Fibroblast of lung (primary cell): ENCODE data around the gene COX4I1. TPM values are rescaled to one million over a fixed set of nuclear protein-coding genes. Genes with fewer than 3 reads are reported as not detected.

ENCODE experiments used
- DNase-seq, 2 donors: peaks; one replicate each; pipeline versions ENCODE4 v3.0.0 to v3.0.0-alpha.2; 2010; ENCODE audit warnings: low read depth in 2 of 2
- H2AFZ ChIP-seq: 2 replicates; pipeline ENCODE4 v1.5.1; 2012; ENCODE audit warnings: low read length, control low read depth, inconsistent platforms
- H3K27ac ChIP-seq: 2 replicates; pipeline ENCODE4 v1.5.1; 2011; ENCODE audit warnings: low read length, control low read depth; ENCODE audit not compliant: insufficient read depth
- H3K27me3 ChIP-seq: 2 replicates; pipeline ENCODE4 v1.5.1; 2011; ENCODE audit warnings: mild to moderate bottlenecking, low read length; ENCODE audit not compliant: control insufficient read depth, insufficient read depth
- H3K36me3 ChIP-seq: 2 replicates; pipeline ENCODE4 v1.5.1; 2011; ENCODE audit warnings: low read length; ENCODE audit not compliant: control insufficient read depth, insufficient read depth
- H3K4me1 ChIP-seq: 2 replicates; pipeline ENCODE4 v1.5.1; 2011; ENCODE audit warnings: low read length; ENCODE audit not compliant: control insufficient read depth, insufficient read depth; ENCODE audit errors: extremely low read depth
- H3K4me2 ChIP-seq: 2 replicates; pipeline ENCODE4 v1.5.1; 2011; ENCODE audit warnings: low read length, control low read depth; ENCODE audit not compliant: insufficient read depth; ENCODE audit errors: extremely low read depth
- H3K4me3 ChIP-seq, 4 experiments: fragments of 200-600 bp in 1 of 4; sonication (generic) in 1 of 4; replicated peaks in 1 of 4; 2 replicates each; pipeline ENCODE4 v1.5.1; 2011 to 2016; ENCODE audit warnings: low read length in 4 of 4, low read depth in 3 of 4, mild to moderate bottlenecking in 3 of 4, control low read depth in 2 of 4, inconsistent platforms in 1 of 4, mixed read lengths in 1 of 4; ENCODE audit not compliant: insufficient read depth in 1 of 4; ENCODE audit errors: control extremely low read depth in 1 of 4
- H3K79me2 ChIP-seq: 2 replicates; pipeline ENCODE4 v1.5.1; 2012; ENCODE audit warnings: mild to moderate bottlenecking, low read length, inconsistent platforms; ENCODE audit not compliant: control insufficient read depth, insufficient read depth
- H3K9ac ChIP-seq: 2 replicates; pipeline ENCODE4 v1.5.1; 2011; ENCODE audit warnings: mild to moderate bottlenecking, low read length, control low read depth; ENCODE audit not compliant: insufficient read depth
- H3K9me3 ChIP-seq: 2 replicates; pipeline ENCODE4 v1.5.1; 2012; ENCODE audit warnings: low read depth, low read length; ENCODE audit not compliant: control insufficient read depth, insufficient read depth
- H4K20me1 ChIP-seq: 2 replicates; pipeline ENCODE4 v1.5.1; 2011; ENCODE audit warnings: low read length; ENCODE audit not compliant: control insufficient read depth, insufficient read depth; ENCODE audit errors: extremely low read depth
- EZH2 ChIP-seq: IDR thresholded peaks from 2 replicates; pipeline ENCODE4 v1.5.1; 2012; ENCODE audit warnings: low read length, control low read depth, mild to moderate bottlenecking; ENCODE audit errors: missing control alignments
- polyA plus RNA-seq, 2 donors: library from polyadenylated mRNA; depleted of rRNA in 1 of 2; stranded (reverse) in 1 of 2; unstranded in 1 of 2; fragments of >200 nt; gene quantifications; 2 replicates each; pipeline ENCODE4 v1.2.1, GENCODE V29; 2011 to 2012; ENCODE audit warnings: missing spikeins in 1 of 2
- total RNA-seq: library from RNA; depleted of rRNA; stranded (reverse); fragments of >200 nt; gene quantifications from 2 replicates; pipeline ENCODE4 v1.2.1, GENCODE V29; 2014
- TF ChIP-seq, protein P1 (sequence below), 2 donors: IDR thresholded peaks in 1 of 2; conservative IDR thresholded peaks in 1 of 2; 1 replicate in 1 of 2; 2 replicates in 1 of 2; pipeline ENCODE4 v1.5.1; 2011 to 2012; ENCODE audit warnings: low read length in 2 of 2, control low read depth in 1 of 2, inconsistent platforms in 1 of 2, low read depth in 1 of 2, mild to moderate bottlenecking in 1 of 2

Gene COX4I1
- total and polyA plus RNA-seq, 2 donors (not counting 1 experiment from before 2014, with no cell fraction given) = 442 to 653 TPM

DNA sequence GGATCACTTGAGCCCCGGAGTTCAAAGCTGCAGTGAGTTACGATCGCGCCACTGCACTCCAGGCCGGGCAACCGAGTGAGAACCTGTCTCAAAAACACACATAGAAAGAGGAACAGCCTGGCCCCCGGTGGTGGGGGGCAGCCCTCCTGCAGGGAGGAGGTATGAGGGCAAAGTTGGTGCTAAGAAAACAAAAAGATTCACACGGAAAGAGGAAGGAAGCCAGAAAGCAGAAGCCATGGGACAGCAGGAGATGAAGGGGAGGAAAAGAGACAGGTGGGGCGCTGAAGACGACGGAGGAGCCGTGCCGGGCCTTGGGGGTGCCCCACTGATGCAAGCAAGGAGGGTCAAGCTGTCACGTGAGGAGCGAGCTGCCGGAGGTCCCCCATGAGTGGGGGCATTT, 40.4 kb upstream of the COX4I1 start:
- Histone ChIP-seq H3K36me3 (no peaks in the 10 kb centered on the region), H3K9me3 (no peaks in the 10 kb centered on the region), H3K4me2 (no peak overlapping the region), H2AFZ (no peak overlapping the region), H3K4me3 (no peak overlapping the region), H3K4me1 (peaks cover 12% of the 10 kb centered on the region), H3K79me2 (no peaks in the 10 kb centered on the region), H3K27ac (no peak overlapping the region), H3K27me3 (no peaks in the 10 kb centered on the region), H4K20me1 (no peaks in the 10 kb centered on the region), H3K9ac (no peak overlapping the region)
- no peak for DNase-seq
- TF ChIP-seq, protein P1, sequence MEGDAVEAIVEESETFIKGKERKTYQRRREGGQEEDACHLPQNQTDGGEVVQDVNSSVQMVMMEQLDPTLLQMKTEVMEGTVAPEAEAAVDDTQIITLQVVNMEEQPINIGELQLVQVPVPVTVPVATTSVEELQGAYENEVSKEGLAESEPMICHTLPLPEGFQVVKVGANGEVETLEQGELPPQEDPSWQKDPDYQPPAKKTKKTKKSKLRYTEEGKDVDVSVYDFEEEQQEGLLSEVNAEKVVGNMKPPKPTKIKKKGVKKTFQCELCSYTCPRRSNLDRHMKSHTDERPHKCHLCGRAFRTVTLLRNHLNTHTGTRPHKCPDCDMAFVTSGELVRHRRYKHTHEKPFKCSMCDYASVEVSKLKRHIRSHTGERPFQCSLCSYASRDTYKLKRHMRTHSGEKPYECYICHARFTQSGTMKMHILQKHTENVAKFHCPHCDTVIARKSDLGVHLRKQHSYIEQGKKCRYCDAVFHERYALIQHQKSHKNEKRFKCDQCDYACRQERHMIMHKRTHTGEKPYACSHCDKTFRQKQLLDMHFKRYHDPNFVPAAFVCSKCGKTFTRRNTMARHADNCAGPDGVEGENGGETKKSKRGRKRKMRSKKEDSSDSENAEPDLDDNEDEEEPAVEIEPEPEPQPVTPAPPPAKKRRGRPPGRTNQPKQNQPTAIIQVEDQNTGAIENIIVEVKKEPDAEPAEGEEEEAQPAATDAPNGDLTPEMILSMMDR (conservative IDR thresholded peaks at IDR 0.05 in 1 of 2, IDR thresholded peaks at IDR 0.05 in 1 of 2; ENCODE audit: low read depth in 1 of 2, low read length in 2 of 2) = no peak
- no peak for TF ChIP-seq EZH2

DNA sequence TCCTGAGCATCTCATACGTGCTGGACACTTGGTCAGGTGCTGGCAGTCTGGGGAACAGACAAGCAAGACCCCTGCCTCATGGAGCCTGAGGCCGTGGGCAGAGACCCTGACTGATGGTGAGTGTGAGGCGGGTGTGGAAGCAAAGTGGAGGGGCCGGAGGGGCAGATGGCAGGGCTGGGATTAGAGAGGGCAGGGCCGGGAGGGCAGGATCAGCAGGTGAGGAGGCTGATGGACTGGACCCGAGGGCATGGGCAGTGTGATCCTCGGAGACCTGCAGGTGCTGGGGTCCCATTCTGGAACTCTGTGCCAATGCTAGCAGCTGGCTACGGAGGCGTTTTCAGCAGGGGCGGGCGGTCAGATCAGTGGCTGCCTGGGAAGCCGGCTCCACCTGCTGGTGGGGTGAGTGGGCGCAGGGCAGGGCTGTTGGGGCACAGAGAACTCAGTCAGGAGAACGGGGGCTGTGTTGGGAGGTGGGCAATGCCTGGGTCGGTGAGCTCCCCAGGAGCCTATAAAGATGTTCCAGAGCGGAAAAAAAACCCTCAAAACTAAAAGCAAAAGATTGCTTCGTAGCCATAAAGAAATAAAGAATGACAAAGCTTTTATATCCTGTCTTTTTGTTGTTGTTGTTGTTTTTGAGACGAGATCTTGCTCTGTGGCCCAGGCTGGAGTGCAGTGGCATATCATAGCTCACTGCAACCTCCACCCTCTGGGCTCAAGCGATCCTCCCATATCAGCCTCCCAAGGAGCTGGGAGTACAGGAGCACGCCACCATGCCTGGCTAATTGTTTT, 39.7 kb upstream of the COX4I1 start:
- no peaks in the 10 kb centered on the region for H3K27me3 ChIP-seq
- H3K4me2 ChIP-seq = no peak overlapping the region
- no peaks in the 10 kb centered on the region for H3K36me3 ChIP-seq
- H3K9me3 ChIP-seq = no peaks in the 10 kb centered on the region
- H3K79me2 ChIP-seq = no peaks in the 10 kb centered on the region
- H3K4me3 ChIP-seq = no peak overlapping the region
- H3K9ac ChIP-seq = no peak overlapping the region
- H3K27ac ChIP-seq = no peak overlapping the region
- H3K4me1 ChIP-seq = peaks cover 12% of the 10 kb centered on the region
- DNase-seq = no peak
- no peak for TF ChIP-seq EZH2
- TF ChIP-seq, protein P1 (conservative IDR thresholded peaks at IDR 0.05 in 1 of 2, IDR thresholded peaks at IDR 0.05 in 1 of 2; ENCODE audit: low read depth in 1 of 2, low read length in 2 of 2) = peak; percentile 17 to 29
- no peak overlapping the region for H2AFZ ChIP-seq
- H4K20me1 ChIP-seq = no peaks in the 10 kb centered on the region

DNA sequence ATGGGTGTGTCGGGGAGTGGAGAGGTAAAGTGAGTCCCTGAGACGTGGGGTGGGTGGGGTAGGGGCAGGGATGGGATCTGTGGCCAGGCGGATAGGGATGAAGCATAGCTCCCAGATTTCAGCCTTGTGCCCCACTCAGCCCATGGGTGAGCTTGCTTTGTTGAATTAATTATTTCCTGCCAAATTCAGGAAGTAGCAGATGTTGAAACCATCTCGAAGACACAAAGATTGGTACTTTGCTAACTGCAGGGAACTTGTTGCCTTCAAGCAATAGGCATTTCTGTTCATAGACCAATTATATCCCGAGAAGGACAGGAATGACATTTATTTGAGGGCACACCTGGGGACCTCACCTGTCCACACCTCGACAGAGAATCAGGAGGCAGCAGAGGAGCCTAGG, 37.6 kb upstream of the COX4I1 start:
- H2AFZ ChIP-seq = no peak overlapping the region
- H4K20me1 ChIP-seq = no peaks in the 10 kb centered on the region
- H3K79me2 ChIP-seq = no peaks in the 10 kb centered on the region
- H3K9ac ChIP-seq = no peak overlapping the region
- no peak overlapping the region for H3K27ac ChIP-seq
- TF ChIP-seq, protein P1 (conservative IDR thresholded peaks at IDR 0.05 in 1 of 2, IDR thresholded peaks at IDR 0.05 in 1 of 2; ENCODE audit: low read depth in 1 of 2, low read length in 2 of 2) = no peak
- TF ChIP-seq EZH2 = no peak
- no peak overlapping the region for H3K4me2 ChIP-seq
- DNase-seq = no peak
- no peaks in the 10 kb centered on the region for H3K9me3 ChIP-seq
- H3K4me1 ChIP-seq = peaks cover 8% of the 10 kb centered on the region
- H3K36me3 ChIP-seq = no peaks in the 10 kb centered on the region
- no peak overlapping the region for H3K4me3 ChIP-seq
- H3K27me3 ChIP-seq = no peaks in the 10 kb centered on the region
